H9 (cell line): ENCODE data around the gene SEMA4D. TPM values are rescaled to one million over a fixed set of nuclear protein-coding genes. Genes with fewer than 3 reads are reported as not detected.

Experiments used
- DNase-seq: peaks from one replicate; pipeline ENCODE4 v3.0.0-alpha.2; 2017
- H2AFZ ChIP-seq: one replicate; pipeline ENCODE4 v1.6.1; 2013; ENCODE audit warnings: mild to moderate bottlenecking, low read length, control low read depth, moderate library complexity
- H2AK5ac ChIP-seq: 2 replicates; pipeline ENCODE4 v1.6.1; 2013; ENCODE audit warnings: low read length, control low read depth, mixed read lengths; ENCODE audit not compliant: insufficient read length
- H2BK120ac ChIP-seq: one replicate; pipeline ENCODE4 v1.6.1; 2013; ENCODE audit warnings: low read depth, mild to moderate bottlenecking, low read length, control low read depth, inconsistent platforms; ENCODE audit not compliant: poor library complexity, severe bottlenecking
- H2BK12ac ChIP-seq: 2 replicates; pipeline ENCODE4 v1.6.1; 2013; ENCODE audit warnings: low read length, control low read depth, mixed read lengths, low read depth; ENCODE audit not compliant: insufficient read length
- H2BK15ac ChIP-seq: 2 replicates; pipeline ENCODE4 v1.6.1; 2013; ENCODE audit warnings: low read depth, low read length, control low read depth
- H2BK20ac ChIP-seq: one replicate; pipeline ENCODE4 v1.6.1; 2013; ENCODE audit warnings: low read depth, mild to moderate bottlenecking, low read length, control low read depth, inconsistent platforms; ENCODE audit not compliant: poor library complexity, severe bottlenecking
- H2BK5ac ChIP-seq: 2 replicates; pipeline ENCODE4 v1.6.1; 2013; ENCODE audit warnings: low read length, control low read depth, mixed read lengths; ENCODE audit not compliant: insufficient read length
- H3K14ac ChIP-seq: 2 replicates; pipeline ENCODE4 v1.6.1; 2013; ENCODE audit warnings: low read length, control low read depth; ENCODE audit not compliant: insufficient read depth
- H3K18ac ChIP-seq: 2 replicates; pipeline ENCODE4 v1.6.1; 2013; ENCODE audit warnings: low read depth, mild to moderate bottlenecking, mixed read lengths, low read length, control low read depth; ENCODE audit not compliant: insufficient read length
- H3K23ac ChIP-seq: 2 replicates; pipeline ENCODE4 v1.6.1; 2013; ENCODE audit warnings: low read length, control low read depth, mixed read lengths, low read depth; ENCODE audit not compliant: insufficient read length
- H3K23me2 ChIP-seq: 2 replicates; pipeline ENCODE4 v1.6.1; 2013; ENCODE audit warnings: low read depth, mild to moderate bottlenecking, mixed read lengths, low read length, control low read depth; ENCODE audit not compliant: insufficient read length, poor library complexity, severe bottlenecking
- H3K27ac ChIP-seq: 2 replicates; pipeline ENCODE4 v1.5.1; 2013; ENCODE audit warnings: low read length, control low read depth, mixed read lengths, low read depth; ENCODE audit not compliant: insufficient read length
- H3K27me3 ChIP-seq: 2 replicates; pipeline ENCODE4 v1.6.1; 2013; ENCODE audit warnings: low read length, control low read depth, inconsistent platforms; ENCODE audit not compliant: insufficient read depth
- H3K4ac ChIP-seq: 2 replicates; pipeline ENCODE4 v1.6.1; 2013; ENCODE audit warnings: low read depth, mild to moderate bottlenecking, control low read depth, inconsistent platforms, low read length, moderate library complexity
- H3K4me1 ChIP-seq: 2 replicates; pipeline ENCODE4 v1.6.1; 2013; ENCODE audit warnings: low read length, control low read depth, inconsistent platforms; ENCODE audit not compliant: insufficient read depth
- H3K4me2 ChIP-seq: 2 replicates; pipeline ENCODE4 v1.6.1; 2013; ENCODE audit warnings: low read length, control low read depth, mixed read lengths; ENCODE audit not compliant: insufficient read length, insufficient read depth
- H3K56ac ChIP-seq: 2 replicates; pipeline ENCODE4 v1.6.1; 2013; ENCODE audit warnings: low read depth, mild to moderate bottlenecking, mixed read lengths, low read length, control low read depth; ENCODE audit not compliant: insufficient read length
- H3K79me1 ChIP-seq: 2 replicates; pipeline ENCODE4 v1.6.1; 2013; ENCODE audit warnings: low read depth, mild to moderate bottlenecking, moderate library complexity, low read length, control low read depth, inconsistent platforms; ENCODE audit not compliant: insufficient read depth, poor library complexity, severe bottlenecking
- H3K79me2 ChIP-seq: 2 replicates; pipeline ENCODE4 v1.6.1; 2013; ENCODE audit warnings: low read length, control low read depth, inconsistent platforms; ENCODE audit not compliant: insufficient read depth
- H3K9ac ChIP-seq: 2 replicates; pipeline ENCODE4 v1.6.1; 2013; ENCODE audit warnings: low read length, control low read depth, mixed read lengths; ENCODE audit not compliant: insufficient read length; ENCODE audit errors: extremely low read depth
- H3K9me3 ChIP-seq: one replicate; pipeline ENCODE4 v1.6.1; 2013; ENCODE audit warnings: low read depth, low read length, inconsistent platforms; ENCODE audit not compliant: control insufficient read depth
- H3T11ph ChIP-seq: one replicate; pipeline ENCODE4 v1.6.1; 2013; ENCODE audit warnings: mild to moderate bottlenecking, low read length, control low read depth, inconsistent platforms
- H4K20me1 ChIP-seq: one replicate; pipeline ENCODE4 v1.6.1; 2013; ENCODE audit not compliant: control insufficient read depth, insufficient read length, insufficient read depth
- H4K5ac ChIP-seq: 2 replicates; pipeline ENCODE4 v1.6.1; 2013; ENCODE audit warnings: low read depth, mild to moderate bottlenecking, mixed read lengths, low read length, control low read depth; ENCODE audit not compliant: insufficient read length
- H4K8ac ChIP-seq: replicated peaks from 2 replicates; pipeline ENCODE4 v1.6.1; 2013; ENCODE audit warnings: low read length, control low read depth, mixed read lengths, low read depth; ENCODE audit not compliant: insufficient read length
- H4K91ac ChIP-seq: 2 replicates; pipeline ENCODE4 v1.6.1; 2013; ENCODE audit warnings: low read depth, mild to moderate bottlenecking, moderate library complexity, mixed read lengths, low read length, control low read depth; ENCODE audit not compliant: insufficient read length
- H3K27ac Mint-ChIP-seq, 3 experiments: 2 replicates in 2 of 3; 3 replicates in 1 of 3; pipeline ENCODE4 v1.8.0; 2020 to 2021; ENCODE audit warnings: mixed read lengths in 3 of 3, mild to moderate bottlenecking in 1 of 3, moderate library complexity in 1 of 3
- H3K27me3 Mint-ChIP-seq: 2 replicates; pipeline ENCODE4 v1.8.0; 2021; ENCODE audit warnings: low read depth, mild to moderate bottlenecking, moderate library complexity, mixed read lengths
- H3K36me3 Mint-ChIP-seq, 3 experiments: 2 replicates in 2 of 3; 3 replicates in 1 of 3; pipeline ENCODE4 v1.8.0; 2020 to 2021; ENCODE audit warnings: low read depth in 3 of 3, mixed read lengths in 3 of 3; ENCODE audit not compliant: insufficient read depth in 1 of 3
- H3K4me1 Mint-ChIP-seq, 2 experiments: 2 replicates each; pipeline ENCODE4 v1.8.0; 2020; ENCODE audit warnings: mixed read lengths in 2 of 2
- H3K4me3 Mint-ChIP-seq, 2 experiments: 2 replicates in 1 of 2; 3 replicates in 1 of 2; pipeline ENCODE4 v1.8.0; 2020 to 2021; ENCODE audit warnings: mild to moderate bottlenecking in 2 of 2, mixed read lengths in 2 of 2, moderate library complexity in 1 of 2
- H3K9me3 Mint-ChIP-seq, 2 experiments: 2 replicates in 1 of 2; 3 replicates in 1 of 2; pipeline ENCODE4 v1.8.0; 2020; ENCODE audit warnings: mild to moderate bottlenecking in 2 of 2, mixed read lengths in 2 of 2, moderate library complexity in 1 of 2
- WGBS: extraction: QIAGEN DNeasy Blood & Tissue Kit; methylation state at CpG from one replicate; pipeline ENCODE4 v1.1.7; 2013; ENCODE audit warnings: missing lambda C conversion rate, low lambda C conversion rate, mixed read lengths; ENCODE audit not compliant: insufficient read length; ENCODE audit errors: extremely low coverage; 5-methylcytosine and 5-hydroxymethylcytosine counted together
- total RNA-seq: library from RNA; stranded (reverse); gene quantifications from 2 replicates; pipeline ENCODE4 v1.2.1, GENCODE V29; 2021
- TF ChIP-seq, protein P1 (sequence below): fragments of 200-600 bp; sonication (generic); conservative IDR thresholded peaks from 3 replicates; pipeline ENCODE4 v1.8.0; 2021; ENCODE audit warnings: antibody characterized with exemption, mild to moderate bottlenecking

Gene SEMA4D
- total RNA-seq, 1 experiment from 2014 or later = 47.2 TPM

GRCh38 chr9:89382026-89382986 is 115.6 kb downstream of the SEMA4D start:
- Histone ChIP-seq H3K14ac (no peak overlapping the region), H2BK20ac (no peak overlapping the region), H4K91ac (no peak overlapping the region), H4K8ac (no peak overlapping the region), H3K4me1 (no peaks in the 10 kb centered on the region), H3K27me3 (no peaks in the 10 kb centered on the region), H2BK120ac (no peak overlapping the region), H3K18ac (no peak overlapping the region), H3K4ac (no peak overlapping the region), H2BK5ac (no peak overlapping the region), H3K4me2 (no peak overlapping the region), H3K23me2 (no peaks in the 10 kb centered on the region), H3K79me2 (no peaks in the 10 kb centered on the region), H3K23ac (no peak overlapping the region), H3T11ph (no peak overlapping the region), H2BK15ac (no peak overlapping the region), H3K79me1 (no peaks in the 10 kb centered on the region), H2AFZ (no peak overlapping the region), H2AK5ac (no peak overlapping the region), H2BK12ac (no peak overlapping the region), H4K5ac (no peak overlapping the region), H3K9me3 (no peaks in the 10 kb centered on the region), H4K20me1 (no peaks in the 10 kb centered on the region), H3K56ac (no peak overlapping the region), H3K27ac (no peak overlapping the region), H3K9ac (no peak overlapping the region)
- no peak for DNase-seq
- no peaks in the 10 kb centered on the region for H3K27me3 Mint-ChIP-seq
- H3K27ac Mint-ChIP-seq = peak overlapping the region in 1 of 3 experiments; percentile 87; a peak in 3 of 7 replicates
- H3K4me3 Mint-ChIP-seq = no peak overlapping the region
- no CpG with 5 or more reads among the region's 27 CpGs for WGBS
- peaks cover 23 to 83% (median 78%) of the 10 kb centered on the region in 3 experiments; a peak in 6 of 7 replicates for H3K36me3 Mint-ChIP-seq
- TF ChIP-seq, protein P1, sequence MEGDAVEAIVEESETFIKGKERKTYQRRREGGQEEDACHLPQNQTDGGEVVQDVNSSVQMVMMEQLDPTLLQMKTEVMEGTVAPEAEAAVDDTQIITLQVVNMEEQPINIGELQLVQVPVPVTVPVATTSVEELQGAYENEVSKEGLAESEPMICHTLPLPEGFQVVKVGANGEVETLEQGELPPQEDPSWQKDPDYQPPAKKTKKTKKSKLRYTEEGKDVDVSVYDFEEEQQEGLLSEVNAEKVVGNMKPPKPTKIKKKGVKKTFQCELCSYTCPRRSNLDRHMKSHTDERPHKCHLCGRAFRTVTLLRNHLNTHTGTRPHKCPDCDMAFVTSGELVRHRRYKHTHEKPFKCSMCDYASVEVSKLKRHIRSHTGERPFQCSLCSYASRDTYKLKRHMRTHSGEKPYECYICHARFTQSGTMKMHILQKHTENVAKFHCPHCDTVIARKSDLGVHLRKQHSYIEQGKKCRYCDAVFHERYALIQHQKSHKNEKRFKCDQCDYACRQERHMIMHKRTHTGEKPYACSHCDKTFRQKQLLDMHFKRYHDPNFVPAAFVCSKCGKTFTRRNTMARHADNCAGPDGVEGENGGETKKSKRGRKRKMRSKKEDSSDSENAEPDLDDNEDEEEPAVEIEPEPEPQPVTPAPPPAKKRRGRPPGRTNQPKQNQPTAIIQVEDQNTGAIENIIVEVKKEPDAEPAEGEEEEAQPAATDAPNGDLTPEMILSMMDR = no peak
- no peaks in the 10 kb centered on the region for H3K9me3 Mint-ChIP-seq
- H3K4me1 Mint-ChIP-seq = peaks cover 0 to 2% of the 10 kb centered on the region in 2 experiments; a peak in 1 of 4 replicates
